Measurements from ENCODE around the gene FBXO33.

- TF ChIP-seq CTCF (IDR thresholded peaks at IDR 0.05) (no peak), POLR2A (IDR thresholded peaks at IDR 0.05) (no peak)
Observed at GRCh38 chr14:39452680-39453079, 20.4 kb upstream of the FBXO33 start.

All from thyroid gland (tissue), 4 donors.